Stomach (tissue), 9 donors: Measurements from ENCODE around the gene NANOS3. TPM values are rescaled to one million over a fixed set of nuclear protein-coding genes. Genes with fewer than 3 reads are reported as not detected.

Experiments
- DNase-seq, 2 donors: peaks; one replicate each; pipeline versions ENCODE4 v3.0.0 to v3.0.0-alpha.2; 2013 to 2019
- H3K27ac ChIP-seq, 5 donors: fragments of 200-600 bp in 4 of 5; sonication (generic) in 4 of 5; one replicate each; pipeline ENCODE4 v1.5.1; 2013 to 2019; ENCODE audit warnings: mild to moderate bottlenecking in 1 of 5, moderate library complexity in 1 of 5
- H3K27me3 ChIP-seq, 3 donors: fragments of 200-600 bp; sonication (generic); one replicate each; pipeline ENCODE4 v1.5.1; 2017 to 2019; ENCODE audit warnings: mixed run types in 1 of 3
- H3K36me3 ChIP-seq, 4 donors: fragments of 200-600 bp; sonication (generic); 1 replicate in 3 of 4; 2 replicates in 1 of 4; pipeline ENCODE4 v1.5.1; 2016 to 2019
- H3K4me1 ChIP-seq, 4 donors: fragments of 200-600 bp; sonication (generic); one replicate each; pipeline ENCODE4 v1.5.1; 2016 to 2019
- H3K4me3 ChIP-seq, 4 donors: fragments of 200-600 bp; sonication (generic) in 3 of 4; one replicate each; pipeline ENCODE4 v1.5.1; 2016 to 2019; ENCODE audit warnings: mild to moderate bottlenecking in 1 of 4
- H3K9me3 ChIP-seq, 4 donors: fragments of 200-600 bp; sonication (generic); one replicate each; pipeline ENCODE4 v1.5.1; 2016 to 2019
- CTCF ChIP-seq, 7 experiments: fragments of 450-650 bp in 4 of 7; fragments of 200-600 bp in 3 of 7; sonication (generic) in 3 of 7; IDR thresholded peaks; one replicate each; pipeline ENCODE4 v1.5.1; 2016 to 2019; ENCODE audit warnings: antibody characterized with exemption in 7 of 7, control low read depth in 2 of 7, mild to moderate bottlenecking in 1 of 7
- EP300 ChIP-seq: sonication (generic); formaldehyde crosslinking; IDR thresholded peaks from one replicate; pipeline ENCODE4 v1.6.1; 2017; ENCODE audit warnings: antibody characterized with exemption
- POLR2A ChIP-seq, 4 donors: fragments of 450-650 bp; IDR thresholded peaks; one replicate each; pipeline ENCODE4 v1.6.1; 2016; ENCODE audit warnings: antibody characterized with exemption in 4 of 4, control low read depth in 2 of 4, mild to moderate bottlenecking in 1 of 4, moderate library complexity in 1 of 4
- POLR2AphosphoS5 ChIP-seq, 3 donors: sonication (generic); formaldehyde crosslinking; IDR thresholded peaks; one replicate each; pipeline ENCODE4 v1.6.1; 2016; ENCODE audit warnings: antibody characterized with exemption in 3 of 3
- WGBS, 5 donors: extraction: QIAGEN DNeasy Blood & Tissue Kit in 3 of 5; methylation state at CpG; one replicate each; pipeline versions ENCODE4 v1.1.5 to v1.1.7; 2013 to 2018; 5-methylcytosine and 5-hydroxymethylcytosine counted together
- intact Hi-C: fragments of 100-400 bp; cut with DNase I; formaldehyde crosslinking; loops from one replicate; pipeline ENCODE4 v1.15.1; 2023; ENCODE audit warnings: low total_unique reads
- polyA plus RNA-seq, 3 donors: library from polyadenylated mRNA; stranded (reverse); fragments of 200-250 nt; gene quantifications; one replicate each; pipeline ENCODE4 v1.2.3, GENCODE V29; 2013
- total RNA-seq, 5 donors: library from RNA; depleted of rRNA; stranded (reverse); fragments of >200 nt; gene quantifications; one replicate each; pipeline versions ENCODE4 v1.1.0 to v1.2.3, GENCODE V29; 2014 to 2016
- donor health status: healthy with polysubstance abuse.
- donor health status: Bipolar disorder and iron deficiency.
- donor health status: healthy.

The NANOS3 gene
- total and polyA plus RNA-seq, 8 donors = 1.2 TPM; not detected in 7

- WGBS, 5 donors = 81 to 87% (median 85%) methylated on average over 8 to 10 of the region's 10 CpGs
- H3K27me3 ChIP-seq = no peaks in the 10 kb centered on the region
- no peaks in the 10 kb centered on the region for H3K9me3 ChIP-seq
- no peak overlapping the region for H3K4me3 ChIP-seq
- TF ChIP-seq POLR2A (IDR thresholded peaks at IDR 0.05) = no peak
- no peak for TF ChIP-seq POLR2AphosphoS5 (IDR thresholded peaks at IDR 0.05)
- H3K27ac ChIP-seq = no peak overlapping the region
- DNase-seq = no peak
- H3K36me3 ChIP-seq = no peaks in the 10 kb centered on the region
- intact Hi-C loops = loop anchor here (10.0 kb wide), 1 partner anchor 171 kb away; no protein-coding TSS in a partner anchor
- peaks cover 24 to 81% (median 65%) of the 10 kb centered on the region in 4 donors for H3K4me1 ChIP-seq
Observed at GRCh38 chr19:13883516-13884064, 6.7 kb downstream of the NANOS3 start.

GRCh38 chr19:13884726-13885591 is 8.0 kb downstream of the NANOS3 start:
- no peaks in the 10 kb centered on the region for H3K36me3 ChIP-seq
- WGBS, 5 donors = 23 to 48% (median 34%) methylated on average over 25 to 26 of the region's 26 CpGs
- no peaks in the 10 kb centered on the region for H3K27me3 ChIP-seq
- DNase-seq = peak; percentile 86 to 87
- intact Hi-C loops = loop anchor here (10.0 kb wide), 1 partner anchor 170 kb away; no protein-coding TSS in a partner anchor
- TF ChIP-seq POLR2AphosphoS5 (IDR thresholded peaks at IDR 0.05) (peak in 2 of 3 donors; percentile 73 to 78), EP300 (no peak)
- peak overlapping the region; percentile 64 to 85 (median 73) for H3K27ac ChIP-seq
- peaks cover 24 to 74% (median 59%) of the 10 kb centered on the region in 4 donors for H3K4me1 ChIP-seq
- no peaks in the 10 kb centered on the region for H3K9me3 ChIP-seq
- peak overlapping the region in 1 of 4 donors; percentile 18 for H3K4me3 ChIP-seq

- Histone ChIP-seq H3K27ac (peak overlapping the region; percentile 64 to 85 (median 73)), H3K9me3 (no peaks in the 10 kb centered on the region), H3K4me1 (peaks cover 17 to 67% (median 51%) of the 10 kb centered on the region in 4 donors), H3K27me3 (no peaks in the 10 kb centered on the region), H3K36me3 (no peaks in the 10 kb centered on the region), H3K4me3 (peak overlapping the region in 1 of 4 donors; percentile 18)
- 82 to 93% (median 86%) methylated on average over 18 to 20 of the region's 20 CpGs for WGBS, 5 donors
- DNase-seq = no peak
- no peak for TF ChIP-seq POLR2AphosphoS5 (IDR thresholded peaks at IDR 0.05)
- TF ChIP-seq CTCF (IDR thresholded peaks at IDR 0.05) = no peak
- no peak for TF ChIP-seq EP300
- no peak for TF ChIP-seq POLR2A (IDR thresholded peaks at IDR 0.05)
- intact Hi-C loops = loop anchor here (10.0 kb wide), 1 partner anchor 169 kb away; no protein-coding TSS in a partner anchor
Observed at GRCh38 chr19:13885826-13886365, 9.0 kb downstream of the NANOS3 start.

GRCh38 chr19:13887018-13887436 is 10.1 kb downstream of the NANOS3 start:
- Histone ChIP-seq H3K27me3 (no peaks in the 10 kb centered on the region), H3K36me3 (no peaks in the 10 kb centered on the region), H3K4me1 (peaks cover 6 to 56% (median 42%) of the 10 kb centered on the region in 4 donors), H3K9me3 (no peaks in the 10 kb centered on the region), H3K4me3 (no peak overlapping the region), H3K27ac (peak overlapping the region; percentile 33 to 71 (median 58))
- TF ChIP-seq EP300 (no peak), POLR2AphosphoS5 (IDR thresholded peaks at IDR 0.05) (peak in 2 of 3 donors; percentile 7 to 41)
- peak; percentile 51 to 69 for DNase-seq
- intact Hi-C loops = loop anchor here (10.0 kb wide), 1 partner anchor 168 kb away; no protein-coding TSS in a partner anchor
- 33 to 52% (median 49%) methylated on average over 12 to 16 of the region's 16 CpGs for WGBS, 5 donors

GRCh38 chr19:13887517-13887916 is 10.6 kb downstream of the NANOS3 start:
- Histone ChIP-seq H3K4me3 (no peak overlapping the region), H3K27ac (peak overlapping the region; percentile 33 to 71 (median 58)), H3K4me1 (peaks cover 6 to 51% (median 40%) of the 10 kb centered on the region in 4 donors), H3K9me3 (no peaks in the 10 kb centered on the region), H3K36me3 (no peaks in the 10 kb centered on the region), H3K27me3 (no peaks in the 10 kb centered on the region)
- intact Hi-C loops = loop anchor here (10.0 kb wide), 1 partner anchor 167 kb away; no protein-coding TSS in a partner anchor
- no peak for TF ChIP-seq EP300
- TF ChIP-seq POLR2A (IDR thresholded peaks at IDR 0.05) = no peak
- no peak for TF ChIP-seq POLR2AphosphoS5 (IDR thresholded peaks at IDR 0.05)
- TF ChIP-seq CTCF (IDR thresholded peaks at IDR 0.05) = no peak
- no peak for DNase-seq
- 36 to 66% (median 54%) methylated on average over 5 of the region's 5 CpGs for WGBS, 5 donors
